Liver (tissue), 9 donors: ENCODE measurements around the gene NRG2. TPM values are rescaled to one million over a fixed set of nuclear protein-coding genes. Genes with fewer than 3 reads are reported as not detected.

ENCODE experiments used
- DNase-seq: peaks from one replicate; pipeline ENCODE4 v3.0.0-alpha.2; 2017; ENCODE audit warnings: low spot score
- H3K27ac ChIP-seq, 2 donors: one replicate each; pipeline ENCODE4 v1.7.0; 2013; ENCODE audit warnings: inconsistent platforms in 2 of 2, low read length in 2 of 2, control low read depth in 1 of 2, low read depth in 1 of 2, mild to moderate bottlenecking in 1 of 2
- H3K27me3 ChIP-seq, 4 donors: one replicate each; pipeline versions ENCODE4 v1.6.1 to v1.7.0; 2013; ENCODE audit warnings: low read length in 3 of 4, inconsistent platforms in 1 of 4, mild to moderate bottlenecking in 1 of 4, moderate library complexity in 1 of 4; ENCODE audit not compliant: control insufficient read depth in 4 of 4, insufficient read depth in 4 of 4
- H3K36me3 ChIP-seq, 4 donors: one replicate each; pipeline versions ENCODE4 v1.6.1 to v1.7.0; 2013; ENCODE audit warnings: low read length in 3 of 4, mild to moderate bottlenecking in 3 of 4, low read depth in 1 of 4, moderate library complexity in 1 of 4; ENCODE audit not compliant: control insufficient read depth in 4 of 4, insufficient read depth in 3 of 4
- H3K4me1 ChIP-seq, 4 donors: one replicate each; pipeline versions ENCODE4 v1.6.1 to v1.7.0; 2013; ENCODE audit warnings: low read length in 3 of 4, mild to moderate bottlenecking in 3 of 4, moderate library complexity in 1 of 4; ENCODE audit not compliant: control insufficient read depth in 4 of 4, insufficient read depth in 4 of 4
- H3K4me3 ChIP-seq, 3 donors: one replicate each; pipeline versions ENCODE4 v1.6.1 to v1.7.0; 2013; ENCODE audit warnings: low read length in 3 of 3, control low read depth in 1 of 3, low read depth in 1 of 3, mild to moderate bottlenecking in 1 of 3
- H3K9ac ChIP-seq, 2 donors: one replicate each; pipeline ENCODE4 v1.7.0; 2013; ENCODE audit warnings: low read length in 2 of 2, mild to moderate bottlenecking in 2 of 2, moderate library complexity in 2 of 2, control low read depth in 1 of 2, low read depth in 1 of 2
- H3K9me3 ChIP-seq, 4 donors: one replicate each; pipeline versions ENCODE4 v1.6.1 to v1.7.0; 2013; ENCODE audit warnings: low read length in 3 of 4; ENCODE audit not compliant: control insufficient read depth in 4 of 4
- ATF3 ChIP-seq: IDR thresholded peaks from 2 replicates; pipeline ENCODE4 v1.6.1; 2016; ENCODE audit warnings: antibody characterized with exemption
- CTCF ChIP-seq: fragments of 150-350 bp; IDR thresholded peaks from 2 replicates; pipeline ENCODE4 v1.5.1; 2017; ENCODE audit warnings: improper control_type of control experiment, low read depth, low read length; ENCODE audit not compliant: missing input control
- EGR1 ChIP-seq, 2 donors: IDR thresholded peaks; 2 replicates each; pipeline ENCODE4 v1.6.1; 2016 to 2018; ENCODE audit warnings: antibody characterized with exemption in 2 of 2, low read depth in 2 of 2
- FOXA1 ChIP-seq: IDR thresholded peaks from 2 replicates; pipeline ENCODE4 v1.6.1; 2016; ENCODE audit warnings: antibody characterized with exemption
- GABPA ChIP-seq, 2 donors: IDR thresholded peaks in 1 of 2; conservative IDR thresholded peaks in 1 of 2; 2 replicates each; pipeline ENCODE4 v1.6.1; 2016; ENCODE audit warnings: antibody characterized with exemption in 2 of 2, mild to moderate bottlenecking in 1 of 2, moderate library complexity in 1 of 2
- HNF4A ChIP-seq, 2 donors: conservative IDR thresholded peaks; 2 replicates each; pipeline ENCODE4 v1.6.1; 2016; ENCODE audit warnings: antibody characterized with exemption in 2 of 2, mild to moderate bottlenecking in 2 of 2
- HNF4G ChIP-seq: IDR thresholded peaks from 2 replicates; pipeline ENCODE4 v1.6.1; 2016; ENCODE audit warnings: antibody characterized with exemption
- JUND ChIP-seq, 2 donors: IDR thresholded peaks; 2 replicates each; pipeline ENCODE4 v1.6.1; 2016; ENCODE audit warnings: antibody characterized with exemption in 2 of 2
- NR2F2 ChIP-seq: IDR thresholded peaks from 2 replicates; pipeline ENCODE4 v1.6.1; 2016; ENCODE audit warnings: antibody characterized with exemption
- RAD21 ChIP-seq, 2 donors: IDR thresholded peaks; 2 replicates each; pipeline ENCODE4 v1.6.1; 2016; ENCODE audit warnings: antibody characterized with exemption in 2 of 2, mild to moderate bottlenecking in 2 of 2
- REST ChIP-seq: IDR thresholded peaks from 2 replicates; pipeline ENCODE4 v1.6.1; 2016; ENCODE audit warnings: antibody characterized with exemption, mild to moderate bottlenecking
- RXRA ChIP-seq, 2 donors: IDR thresholded peaks; 2 replicates each; pipeline ENCODE4 v1.6.1; 2017 to 2018; ENCODE audit warnings: antibody characterized with exemption in 2 of 2, mild to moderate bottlenecking in 1 of 2
- TAF1 ChIP-seq: conservative IDR thresholded peaks from 2 replicates; pipeline ENCODE4 v1.6.1; 2016; ENCODE audit warnings: antibody characterized with exemption, mild to moderate bottlenecking
- YY1 ChIP-seq: IDR thresholded peaks from 2 replicates; pipeline ENCODE4 v1.6.1; 2016; ENCODE audit warnings: antibody characterized with exemption, mild to moderate bottlenecking
- WGBS: extraction: QIAGEN DNeasy Blood & Tissue Kit; methylation state at CpG from one replicate; pipeline ENCODE4 v1.1.7; 2013; 5-methylcytosine and 5-hydroxymethylcytosine counted together
- polyA plus RNA-seq, 2 donors: library from polyadenylated mRNA; stranded (reverse) in 1 of 2; unstranded in 1 of 2; fragments of 200-250 nt in 1 of 2; fragments of >200 nt in 1 of 2; fragmentation: Nextera tagmentation in 1 of 2; extraction: Ambion mirVana in 1 of 2; gene quantifications; one replicate each; pipeline versions ENCODE4 v1.2.1 to v1.2.3, GENCODE V29; 2013 to 2015
- total RNA-seq, 2 donors: library from RNA; depleted of rRNA; stranded (reverse); fragments of >200 nt; gene quantifications; one replicate each; pipeline ENCODE4 v1.2.3, GENCODE V29; 2014
- donor health status: healthy.
- donor health status: healthy.
- donor health status: healthy.
- donor health status: healthy.
- donor health status: healthy.

NRG2 gene
- total and polyA plus RNA-seq, 4 donors: 0.07 to 0.08 TPM; not detected in 2

- no peak overlapping the region for H3K4me3 ChIP-seq
- H3K36me3 ChIP-seq: no peaks in the 10 kb centered on the region
- 78% methylated on average over 7 of the region's 7 CpGs for WGBS
- H3K27ac ChIP-seq: no peak overlapping the region
- H3K9me3 ChIP-seq: no peaks in the 10 kb centered on the region
- TF ChIP-seq EGR1 (IDR thresholded peaks at IDR 0.05; ENCODE audit: low read depth in 2 of 2): no peak
- no peak overlapping the region for H3K9ac ChIP-seq
- no peaks in the 10 kb centered on the region for H3K4me1 ChIP-seq
- no peak for DNase-seq
- H3K27me3 ChIP-seq: no peaks in the 10 kb centered on the region
Observed at GRCh38 chr5:139820130-139820529, 223.0 kb downstream of the NRG2 start.

- Histone ChIP-seq H3K4me3 (no peak overlapping the region), H3K9ac (no peak overlapping the region), H3K27me3 (no peaks in the 10 kb centered on the region), H3K9me3 (no peaks in the 10 kb centered on the region), H3K36me3 (no peaks in the 10 kb centered on the region), H3K27ac (no peak overlapping the region), H3K4me1 (no peaks in the 10 kb centered on the region)
- WGBS: 86% methylated on average over 3 of the region's 3 CpGs
- DNase-seq: no peak
- TF ChIP-seq RXRA (IDR thresholded peaks at IDR 0.05): no peak
- TF ChIP-seq TAF1: no peak
- no peak for TF ChIP-seq NR2F2
- TF ChIP-seq YY1: no peak
- no peak for TF ChIP-seq REST
- TF ChIP-seq HNF4G: no peak
- no peak for TF ChIP-seq JUND (IDR thresholded peaks at IDR 0.05)
- no peak for TF ChIP-seq CTCF
Observed at GRCh38 chr5:139817970-139818369, 225.1 kb downstream of the NRG2 start.

GRCh38 chr5:139817362-139817761, 225.7 kb downstream of the NRG2 start:
- 89% methylated on average over 8 of the region's 8 CpGs for WGBS
- TF ChIP-seq ATF3 (no peak), JUND (IDR thresholded peaks at IDR 0.05) (no peak), HNF4G (no peak), YY1 (no peak), RXRA (IDR thresholded peaks at IDR 0.05) (no peak), TAF1 (no peak), HNF4A (conservative IDR thresholded peaks at IDR 0.05) (no peak), RAD21 (IDR thresholded peaks at IDR 0.05) (no peak), GABPA (IDR thresholded peaks at IDR 0.05 in 1 of 2, conservative IDR thresholded peaks at IDR 0.05 in 1 of 2) (no peak), EGR1 (IDR thresholded peaks at IDR 0.05; ENCODE audit: low read depth in 2 of 2) (no peak), CTCF (no peak), REST (no peak), FOXA1 (no peak)
- DNase-seq: no peak

More at GRCh38 chr5:139817362-139817761, 225.7 kb downstream of the NRG2 start:
- Histone ChIP-seq H3K4me1 (no peaks in the 10 kb centered on the region), H3K4me3 (no peak overlapping the region), H3K36me3 (no peaks in the 10 kb centered on the region), H3K27ac (no peak overlapping the region), H3K27me3 (no peaks in the 10 kb centered on the region), H3K9me3 (no peaks in the 10 kb centered on the region), H3K9ac (no peak overlapping the region)
